Loucy (cell line): ENCODE results near the gene ARMH2.

Experiments used
- H2AFZ ChIP-seq: fragments of 200-600 bp; sonication (generic); 2 replicates; pipeline ENCODE4 v1.6.0; 2016; ENCODE audit warnings: antibody characterized with exemption, mild to moderate bottlenecking, low read length, moderate library complexity
- H3F3A ChIP-seq: fragments of 200-600 bp; 2 replicates; pipeline ENCODE4 v1.6.0; 2016; ENCODE audit warnings: antibody characterized with exemption, low read depth, mild to moderate bottlenecking
- H3K27me3 ChIP-seq: fragments of 200-600 bp; sonication (generic); 2 replicates; pipeline ENCODE4 v1.6.1; 2014; ENCODE audit warnings: low read length, mild to moderate bottlenecking; ENCODE audit not compliant: insufficient read depth, poor library complexity, severe bottlenecking
- H3K36me3 ChIP-seq: fragments of 200-600 bp; sonication (generic); 2 replicates; pipeline ENCODE4 v1.6.1; 2016; ENCODE audit warnings: low read length; ENCODE audit not compliant: insufficient read depth
- H3K4me1 ChIP-seq: fragments of 200-600 bp; sonication (generic); 2 replicates; pipeline ENCODE4 v1.5.1; 2014; ENCODE audit warnings: low read length, mild to moderate bottlenecking; ENCODE audit not compliant: insufficient read depth, poor library complexity, severe bottlenecking
- H3K4me2 ChIP-seq: fragments of 200-600 bp; sonication (generic); 2 replicates; pipeline ENCODE4 v1.6.0; 2014; ENCODE audit warnings: antibody characterized with exemption, low read length, low read depth, mild to moderate bottlenecking; ENCODE audit not compliant: poor library complexity, severe bottlenecking
- H3K4me3 ChIP-seq: fragments of 200-600 bp; sonication (generic); 2 replicates; pipeline ENCODE4 v1.5.1; 2014; ENCODE audit warnings: low read length, mild to moderate bottlenecking, mixed read lengths; ENCODE audit not compliant: poor library complexity, severe bottlenecking
- H3K79me2 ChIP-seq: fragments of 200-600 bp; sonication (generic); 2 replicates; pipeline ENCODE4 v1.6.1; 2014; ENCODE audit warnings: low read length; ENCODE audit not compliant: insufficient read depth
- H3K9ac ChIP-seq: fragments of 200-600 bp; sonication (generic); 2 replicates; pipeline ENCODE4 v1.6.0; 2014; ENCODE audit warnings: mild to moderate bottlenecking, low read depth, low read length, moderate library complexity; ENCODE audit not compliant: poor library complexity, severe bottlenecking
- H3K9me2 ChIP-seq: fragments of 200-600 bp; sonication (generic); replicated peaks from 2 replicates; pipeline ENCODE4 v1.6.1; 2016; ENCODE audit warnings: low read depth, low read length, mixed read lengths
- H3K9me3 ChIP-seq: fragments of 200-600 bp; sonication (generic); 2 replicates; pipeline ENCODE4 v1.6.1; 2014; ENCODE audit warnings: mild to moderate bottlenecking, antibody characterized with exemption, low read length, low read depth; ENCODE audit not compliant: insufficient read depth
- H4K20me1 ChIP-seq: fragments of 200-600 bp; sonication (generic); 2 replicates; pipeline ENCODE4 v1.6.0; 2014; ENCODE audit warnings: antibody characterized with exemption, low read length, mild to moderate bottlenecking; ENCODE audit not compliant: insufficient read depth, poor library complexity, severe bottlenecking
- EZH2phosphoT487 ChIP-seq: fragments of 200-600 bp; IDR thresholded peaks from 2 replicates; pipeline ENCODE4 v1.6.1; 2018; ENCODE audit warnings: antibody characterized with exemption, mild to moderate bottlenecking, moderate library complexity, borderline replicate concordance
- TF ChIP-seq, protein P1 (sequence below): fragments of 200-600 bp; sonication (generic); conservative IDR thresholded peaks from 2 replicates; pipeline ENCODE4 v1.5.1; 2014; ENCODE audit warnings: mild to moderate bottlenecking, antibody characterized with exemption, low read length

Gene ARMH2

GRCh38 chr6:24831771-24832716, 33.3 kb upstream of the ARMH2 start:
- Histone ChIP-seq H3K9me2 (no peaks in the 10 kb centered on the region), H3K27me3 (no peaks in the 10 kb centered on the region), H3F3A (no peaks in the 10 kb centered on the region), H3K4me3 (no peak overlapping the region), H3K4me1 (no peaks in the 10 kb centered on the region), H4K20me1 (no peaks in the 10 kb centered on the region), H3K9ac (no peak overlapping the region), H2AFZ (no peak overlapping the region), H3K9me3 (no peaks in the 10 kb centered on the region), H3K79me2 (no peaks in the 10 kb centered on the region), H3K36me3 (peaks cover 27% of the 10 kb centered on the region; the same call in 1 of the 2 replicates), H3K4me2 (no peak overlapping the region)
- TF ChIP-seq, protein P1, sequence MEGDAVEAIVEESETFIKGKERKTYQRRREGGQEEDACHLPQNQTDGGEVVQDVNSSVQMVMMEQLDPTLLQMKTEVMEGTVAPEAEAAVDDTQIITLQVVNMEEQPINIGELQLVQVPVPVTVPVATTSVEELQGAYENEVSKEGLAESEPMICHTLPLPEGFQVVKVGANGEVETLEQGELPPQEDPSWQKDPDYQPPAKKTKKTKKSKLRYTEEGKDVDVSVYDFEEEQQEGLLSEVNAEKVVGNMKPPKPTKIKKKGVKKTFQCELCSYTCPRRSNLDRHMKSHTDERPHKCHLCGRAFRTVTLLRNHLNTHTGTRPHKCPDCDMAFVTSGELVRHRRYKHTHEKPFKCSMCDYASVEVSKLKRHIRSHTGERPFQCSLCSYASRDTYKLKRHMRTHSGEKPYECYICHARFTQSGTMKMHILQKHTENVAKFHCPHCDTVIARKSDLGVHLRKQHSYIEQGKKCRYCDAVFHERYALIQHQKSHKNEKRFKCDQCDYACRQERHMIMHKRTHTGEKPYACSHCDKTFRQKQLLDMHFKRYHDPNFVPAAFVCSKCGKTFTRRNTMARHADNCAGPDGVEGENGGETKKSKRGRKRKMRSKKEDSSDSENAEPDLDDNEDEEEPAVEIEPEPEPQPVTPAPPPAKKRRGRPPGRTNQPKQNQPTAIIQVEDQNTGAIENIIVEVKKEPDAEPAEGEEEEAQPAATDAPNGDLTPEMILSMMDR = no peak
- TF ChIP-seq EZH2phosphoT487 = no peak

- no peak for TF ChIP-seq EZH2phosphoT487
- TF ChIP-seq, protein P1 = no peak
- peaks cover 35% of the 10 kb centered on the region; the same call in 1 of the 2 replicates for H3K36me3 ChIP-seq
- H3K4me2 ChIP-seq = no peak overlapping the region
- no peaks in the 10 kb centered on the region for H3K27me3 ChIP-seq
- H4K20me1 ChIP-seq = no peaks in the 10 kb centered on the region
- no peaks in the 10 kb centered on the region for H3K79me2 ChIP-seq
- no peak overlapping the region for H3K9ac ChIP-seq
- H3K9me3 ChIP-seq = no peaks in the 10 kb centered on the region
- H3K9me2 ChIP-seq = no peaks in the 10 kb centered on the region
- H3F3A ChIP-seq = no peaks in the 10 kb centered on the region
- H3K4me1 ChIP-seq = no peaks in the 10 kb centered on the region
- H3K4me3 ChIP-seq = no peak overlapping the region
- no peak overlapping the region for H2AFZ ChIP-seq
Measured at GRCh38 chr6:24829657-24830056, 30.9 kb upstream of the ARMH2 start.

GRCh38 chr6:24827970-24828369, 29.3 kb upstream of the ARMH2 start:
- H3K9ac ChIP-seq = no peak overlapping the region
- no peaks in the 10 kb centered on the region for H3K9me2 ChIP-seq
- no peak overlapping the region for H3K4me3 ChIP-seq
- no peaks in the 10 kb centered on the region for H3K9me3 ChIP-seq
- no peaks in the 10 kb centered on the region for H4K20me1 ChIP-seq
- no peaks in the 10 kb centered on the region for H3K79me2 ChIP-seq
- no peaks in the 10 kb centered on the region for H3K4me1 ChIP-seq
- no peak overlapping the region for H3K4me2 ChIP-seq
- H3K27me3 ChIP-seq = no peaks in the 10 kb centered on the region
- H3F3A ChIP-seq = no peaks in the 10 kb centered on the region
- H2AFZ ChIP-seq = no peak overlapping the region
- no peak for TF ChIP-seq EZH2phosphoT487
- TF ChIP-seq, protein P1 = no peak
- peaks cover 49% of the 10 kb centered on the region for H3K36me3 ChIP-seq
